Fibroblast of lung (primary cell): Measurements from ENCODE around the gene IKBKE. TPM values are rescaled to one million over a fixed set of nuclear protein-coding genes. Genes with fewer than 3 reads are reported as not detected.

Experiments
- DNase-seq, 2 donors: peaks; one replicate each; pipeline versions ENCODE4 v3.0.0 to v3.0.0-alpha.2; 2010; ENCODE audit warnings: low read depth in 2 of 2
- H2AFZ ChIP-seq: 2 replicates; pipeline ENCODE4 v1.5.1; 2012; ENCODE audit warnings: low read length, control low read depth, inconsistent platforms
- H3K27ac ChIP-seq: 2 replicates; pipeline ENCODE4 v1.5.1; 2011; ENCODE audit warnings: low read length, control low read depth; ENCODE audit not compliant: insufficient read depth
- H3K27me3 ChIP-seq: 2 replicates; pipeline ENCODE4 v1.5.1; 2011; ENCODE audit warnings: mild to moderate bottlenecking, low read length; ENCODE audit not compliant: control insufficient read depth, insufficient read depth
- H3K36me3 ChIP-seq: 2 replicates; pipeline ENCODE4 v1.5.1; 2011; ENCODE audit warnings: low read length; ENCODE audit not compliant: control insufficient read depth, insufficient read depth
- H3K4me1 ChIP-seq: 2 replicates; pipeline ENCODE4 v1.5.1; 2011; ENCODE audit warnings: low read length; ENCODE audit not compliant: control insufficient read depth, insufficient read depth; ENCODE audit errors: extremely low read depth
- H3K4me2 ChIP-seq: 2 replicates; pipeline ENCODE4 v1.5.1; 2011; ENCODE audit warnings: low read length, control low read depth; ENCODE audit not compliant: insufficient read depth; ENCODE audit errors: extremely low read depth
- H3K4me3 ChIP-seq, 4 experiments: fragments of 200-600 bp in 1 of 4; sonication (generic) in 1 of 4; replicated peaks in 1 of 4; 2 replicates each; pipeline ENCODE4 v1.5.1; 2011 to 2016; ENCODE audit warnings: low read length in 4 of 4, low read depth in 3 of 4, mild to moderate bottlenecking in 3 of 4, control low read depth in 2 of 4, inconsistent platforms in 1 of 4, mixed read lengths in 1 of 4; ENCODE audit not compliant: insufficient read depth in 1 of 4; ENCODE audit errors: control extremely low read depth in 1 of 4
- H3K79me2 ChIP-seq: 2 replicates; pipeline ENCODE4 v1.5.1; 2012; ENCODE audit warnings: mild to moderate bottlenecking, low read length, inconsistent platforms; ENCODE audit not compliant: control insufficient read depth, insufficient read depth
- H3K9ac ChIP-seq: 2 replicates; pipeline ENCODE4 v1.5.1; 2011; ENCODE audit warnings: mild to moderate bottlenecking, low read length, control low read depth; ENCODE audit not compliant: insufficient read depth
- H3K9me3 ChIP-seq: 2 replicates; pipeline ENCODE4 v1.5.1; 2012; ENCODE audit warnings: low read depth, low read length; ENCODE audit not compliant: control insufficient read depth, insufficient read depth
- H4K20me1 ChIP-seq: 2 replicates; pipeline ENCODE4 v1.5.1; 2011; ENCODE audit warnings: low read length; ENCODE audit not compliant: control insufficient read depth, insufficient read depth; ENCODE audit errors: extremely low read depth
- CTCF ChIP-seq, 2 donors: IDR thresholded peaks in 1 of 2; conservative IDR thresholded peaks in 1 of 2; 1 replicate in 1 of 2; 2 replicates in 1 of 2; pipeline ENCODE4 v1.5.1; 2011 to 2012; ENCODE audit warnings: low read length in 2 of 2, control low read depth in 1 of 2, inconsistent platforms in 1 of 2, low read depth in 1 of 2, mild to moderate bottlenecking in 1 of 2
- EZH2 ChIP-seq: IDR thresholded peaks from 2 replicates; pipeline ENCODE4 v1.5.1; 2012; ENCODE audit warnings: low read length, control low read depth, mild to moderate bottlenecking; ENCODE audit errors: missing control alignments
- polyA plus RNA-seq, 2 donors: library from polyadenylated mRNA; depleted of rRNA in 1 of 2; stranded (reverse) in 1 of 2; unstranded in 1 of 2; fragments of >200 nt; gene quantifications; 2 replicates each; pipeline ENCODE4 v1.2.1, GENCODE V29; 2011 to 2012; ENCODE audit warnings: missing spikeins in 1 of 2
- total RNA-seq: library from RNA; depleted of rRNA; stranded (reverse); fragments of >200 nt; gene quantifications from 2 replicates; pipeline ENCODE4 v1.2.1, GENCODE V29; 2014

IKBKE gene
- total and polyA plus RNA-seq, 2 donors (not counting 1 experiment from before 2014, with no cell fraction given), result 9.6 to 12.4 TPM

- H3K27ac ChIP-seq, result no peak overlapping the region
- no peak overlapping the region for H2AFZ ChIP-seq
- H3K4me1 ChIP-seq, result peaks cover 10% of the 10 kb centered on the region
- no peak overlapping the region for H3K9ac ChIP-seq
- H3K36me3 ChIP-seq, result no peaks in the 10 kb centered on the region
- no peaks in the 10 kb centered on the region for H4K20me1 ChIP-seq
- TF ChIP-seq CTCF (conservative IDR thresholded peaks at IDR 0.05 in 1 of 2, IDR thresholded peaks at IDR 0.05 in 1 of 2; ENCODE audit: low read depth in 1 of 2, low read length in 2 of 2) (no peak), EZH2 (no peak)
- no peaks in the 10 kb centered on the region for H3K27me3 ChIP-seq
- no peak overlapping the region for H3K4me3 ChIP-seq
- H3K79me2 ChIP-seq, result no peaks in the 10 kb centered on the region
- DNase-seq, result no peak
- H3K4me2 ChIP-seq, result no peak overlapping the region
- no peaks in the 10 kb centered on the region for H3K9me3 ChIP-seq
Measured at GRCh38 chr1:206518206-206518605, 47.9 kb downstream of the IKBKE start.

- Histone ChIP-seq H3K27me3 (no peaks in the 10 kb centered on the region), H3K4me1 (peaks cover 6% of the 10 kb centered on the region), H3K9me3 (no peaks in the 10 kb centered on the region), H3K27ac (no peak overlapping the region), H3K9ac (no peak overlapping the region), H3K4me3 (no peak overlapping the region), H3K36me3 (no peaks in the 10 kb centered on the region), H3K4me2 (no peak overlapping the region), H2AFZ (no peak overlapping the region), H4K20me1 (no peaks in the 10 kb centered on the region), H3K79me2 (no peaks in the 10 kb centered on the region)
- DNase-seq, result no peak
- TF ChIP-seq EZH2, result no peak
- no peak for TF ChIP-seq CTCF (conservative IDR thresholded peaks at IDR 0.05 in 1 of 2, IDR thresholded peaks at IDR 0.05 in 1 of 2; ENCODE audit: low read depth in 1 of 2, low read length in 2 of 2)
Measured at GRCh38 chr1:206518743-206519142, 48.5 kb downstream of the IKBKE start.

GRCh38 chr1:206521127-206521526 is 50.9 kb downstream of the IKBKE start:
- DNase-seq, result no peak
- Histone ChIP-seq H3K4me1 (no peaks in the 10 kb centered on the region), H3K9ac (no peak overlapping the region), H3K27ac (no peak overlapping the region), H3K9me3 (no peaks in the 10 kb centered on the region), H3K79me2 (no peaks in the 10 kb centered on the region), H4K20me1 (no peaks in the 10 kb centered on the region), H3K4me2 (no peak overlapping the region), H3K27me3 (no peaks in the 10 kb centered on the region), H3K36me3 (no peaks in the 10 kb centered on the region), H2AFZ (no peak overlapping the region), H3K4me3 (no peak overlapping the region)
- TF ChIP-seq EZH2 (no peak), CTCF (conservative IDR thresholded peaks at IDR 0.05 in 1 of 2, IDR thresholded peaks at IDR 0.05 in 1 of 2; ENCODE audit: low read depth in 1 of 2, low read length in 2 of 2) (no peak)
